Measurements from ENCODE around the gene MAJIN.
A peak's percentile ranks its signal among the peaks of the same experiment; 100 is the strongest.

The MAJIN gene

DNA sequence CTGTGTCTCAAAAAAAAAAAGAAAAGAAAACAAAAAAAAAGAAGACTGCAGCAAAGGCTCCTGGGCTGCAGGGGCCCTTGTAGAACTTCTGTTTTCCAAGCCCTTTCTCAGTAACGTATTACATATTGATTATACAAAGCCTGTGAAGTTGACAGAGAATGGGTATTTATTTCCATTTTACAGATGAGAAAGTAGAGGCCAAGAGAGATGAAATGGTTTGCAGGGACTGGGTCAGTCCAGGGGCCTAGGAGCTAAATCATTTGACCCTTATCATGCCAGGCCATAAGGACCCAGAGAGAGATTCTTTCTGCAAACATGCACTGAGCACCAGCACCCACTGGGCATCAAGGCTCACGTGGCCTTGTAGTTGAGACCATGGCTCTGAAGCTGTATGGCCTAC, 43.0 kb downstream of the MAJIN start:
- TF ChIP-seq, protein P1, sequence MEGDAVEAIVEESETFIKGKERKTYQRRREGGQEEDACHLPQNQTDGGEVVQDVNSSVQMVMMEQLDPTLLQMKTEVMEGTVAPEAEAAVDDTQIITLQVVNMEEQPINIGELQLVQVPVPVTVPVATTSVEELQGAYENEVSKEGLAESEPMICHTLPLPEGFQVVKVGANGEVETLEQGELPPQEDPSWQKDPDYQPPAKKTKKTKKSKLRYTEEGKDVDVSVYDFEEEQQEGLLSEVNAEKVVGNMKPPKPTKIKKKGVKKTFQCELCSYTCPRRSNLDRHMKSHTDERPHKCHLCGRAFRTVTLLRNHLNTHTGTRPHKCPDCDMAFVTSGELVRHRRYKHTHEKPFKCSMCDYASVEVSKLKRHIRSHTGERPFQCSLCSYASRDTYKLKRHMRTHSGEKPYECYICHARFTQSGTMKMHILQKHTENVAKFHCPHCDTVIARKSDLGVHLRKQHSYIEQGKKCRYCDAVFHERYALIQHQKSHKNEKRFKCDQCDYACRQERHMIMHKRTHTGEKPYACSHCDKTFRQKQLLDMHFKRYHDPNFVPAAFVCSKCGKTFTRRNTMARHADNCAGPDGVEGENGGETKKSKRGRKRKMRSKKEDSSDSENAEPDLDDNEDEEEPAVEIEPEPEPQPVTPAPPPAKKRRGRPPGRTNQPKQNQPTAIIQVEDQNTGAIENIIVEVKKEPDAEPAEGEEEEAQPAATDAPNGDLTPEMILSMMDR (IDR thresholded peaks at IDR 0.05; ENCODE audit: low read depth, low read length, missing control alignments), result no peak
- no peak for DNase-seq (ENCODE audit: low read depth)
- H3K4me3 ChIP-seq (ENCODE audit: low read depth, low read length), result no peak overlapping the region
- in situ Hi-C loops (cut with HindIII; ENCODE audit: low sequenced_read_pairs), result no loop called here

- in situ Hi-C loops (cut with HindIII; ENCODE audit: low sequenced_read_pairs), result no loop called here
- no peak for DNase-seq (ENCODE audit: low read depth)
- H3K4me3 ChIP-seq (ENCODE audit: low read depth, low read length), result no peak overlapping the region
- TF ChIP-seq, protein P1 (IDR thresholded peaks at IDR 0.05; ENCODE audit: low read depth, low read length, missing control alignments), result no peak
These were observed 45.2 kb downstream of the MAJIN start for GRCh38 chr11:64926689-64927088.

DNA sequence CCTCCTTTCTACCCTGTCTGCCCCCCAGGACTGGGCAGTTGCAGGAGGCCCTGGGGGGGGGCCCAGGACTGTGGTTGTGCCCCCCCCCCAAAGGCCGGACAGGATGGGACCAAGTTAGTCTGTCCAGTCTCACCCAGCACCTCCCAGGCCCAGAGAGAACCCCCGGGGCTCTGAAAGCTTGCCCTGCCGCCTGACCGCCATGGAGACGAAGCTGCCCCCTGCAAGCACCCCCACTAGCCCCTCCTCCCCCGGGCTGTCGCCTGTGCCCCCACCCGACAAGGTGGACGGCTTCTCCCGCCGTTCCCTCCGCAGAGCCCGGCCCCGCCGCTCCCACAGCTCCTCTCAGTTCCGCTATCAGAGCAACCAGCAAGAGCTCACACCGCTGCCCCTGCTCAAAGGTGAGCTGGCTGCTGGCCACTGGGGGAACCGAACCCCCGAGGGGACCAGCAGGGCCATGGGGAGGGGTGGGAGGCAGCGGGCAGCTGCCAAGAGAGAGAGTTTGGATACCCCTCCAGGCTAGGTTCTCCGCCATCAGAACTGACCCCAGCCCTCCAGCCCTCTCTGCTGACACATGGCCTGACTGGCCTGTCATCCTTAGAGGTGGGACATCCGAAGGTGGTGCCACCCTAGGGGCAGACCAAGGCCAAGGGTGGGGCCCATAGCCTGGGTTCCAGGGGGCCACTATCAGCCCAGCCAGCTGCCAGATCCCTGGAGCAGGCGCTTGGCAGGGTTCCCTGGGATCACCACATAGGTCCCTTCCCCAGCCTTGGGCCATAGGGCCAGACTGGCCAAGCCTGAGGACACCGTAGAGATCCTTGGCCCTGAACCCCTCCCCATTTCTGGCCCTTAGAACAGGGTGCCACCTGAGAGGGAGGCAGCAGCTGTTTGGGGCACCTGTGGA, 46.1 kb downstream of the MAJIN start:
- TF ChIP-seq, protein P1 (IDR thresholded peaks at IDR 0.05; ENCODE audit: low read depth, low read length, missing control alignments), result no peak
- in situ Hi-C loops (cut with HindIII; ENCODE audit: low sequenced_read_pairs), result no loop called here
- no peak for DNase-seq (ENCODE audit: low read depth)
- peak overlapping the region; percentile 75 for H3K4me3 ChIP-seq (ENCODE audit: low read depth, low read length)

DNA sequence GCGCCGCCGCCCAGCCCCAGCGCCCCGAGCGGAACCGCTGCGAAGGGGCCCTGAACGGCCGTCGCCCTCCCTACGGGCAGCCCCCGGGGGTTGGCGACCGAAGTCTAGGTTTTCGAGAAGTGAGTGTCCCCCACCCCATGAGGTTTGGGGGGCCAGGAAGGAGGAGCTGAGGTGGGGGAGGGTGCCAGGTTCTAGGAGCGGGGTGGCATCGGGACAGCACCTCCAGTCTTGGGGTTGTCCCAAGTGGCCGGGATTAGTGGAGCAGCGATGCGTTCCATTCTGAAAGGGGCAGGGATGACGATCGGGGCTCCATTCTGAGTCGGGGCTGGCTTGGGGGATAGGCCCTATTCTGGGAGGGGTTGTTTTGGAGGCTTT, 47.0 kb downstream of the MAJIN start:
- H3K4me3 ChIP-seq (ENCODE audit: low read depth, low read length), result peak overlapping the region; percentile 75
- TF ChIP-seq, protein P1 (IDR thresholded peaks at IDR 0.05; ENCODE audit: low read depth, low read length, missing control alignments), result no peak
- no peak for DNase-seq (ENCODE audit: low read depth)
- in situ Hi-C loops (cut with HindIII; ENCODE audit: low sequenced_read_pairs), result no loop called here

- H3K4me3 ChIP-seq (ENCODE audit: low read depth, low read length), result peak within 1 kb of the TSS; percentile 75
- DNase-seq (ENCODE audit: low read depth), result peak; percentile 74
- in situ Hi-C loops (cut with HindIII; ENCODE audit: low sequenced_read_pairs), result no loop called here
- TF ChIP-seq, protein P1 (IDR thresholded peaks at IDR 0.05; ENCODE audit: low read depth, low read length, missing control alignments), result no peak
These were observed 47.7 kb downstream of the MAJIN start, which contains the start of gene PPP2R5B for GRCh38 chr11:64923944-64924909. Gene PPP2R5B (plus strand): TSS chr11:64924689. CDS start chr11:64925735, 1,046 bp downstream.

- in situ Hi-C loops (cut with HindIII; ENCODE audit: low sequenced_read_pairs), result no loop called here
- DNase-seq (ENCODE audit: low read depth), result no peak
- TF ChIP-seq, protein P1 (IDR thresholded peaks at IDR 0.05; ENCODE audit: low read depth, low read length, missing control alignments), result no peak
- H3K4me3 ChIP-seq (ENCODE audit: low read depth, low read length), result no peak overlapping the region
These were observed 48.7 kb downstream of the MAJIN start for GRCh38 chr11:64923151-64923661.

Measured in astrocyte of the cerebellum (primary cell).